HepG2 (cell line): ENCODE data around the gene NNAT. TPM values are rescaled to one million over a fixed set of nuclear protein-coding genes. Genes with fewer than 3 reads are reported as not detected.

Experiments
- ATF2 ChIP-seq: sonication (generic); formaldehyde crosslinking; IDR thresholded peaks from 2 replicates; pipeline ENCODE4 v1.4.0; 2020; ENCODE audit warnings: missing genetic modification reagents
- ATF7-NPFF ChIP-seq: sonication (generic); formaldehyde crosslinking; IDR thresholded peaks from 2 replicates; pipeline ENCODE4 v1.8.1; 2023; ENCODE audit warnings: mild to moderate bottlenecking, low read depth, missing genetic modification reagents, moderate library complexity
- CBX1 ChIP-seq: IDR thresholded peaks from one replicate; pipeline ENCODE4 v1.6.1; 2016; ENCODE audit warnings: antibody characterized with exemption, low read depth
- EED ChIP-seq: sonication (generic); formaldehyde crosslinking; IDR thresholded peaks from 2 replicates; pipeline ENCODE4 v1.5.0; 2020; ENCODE audit warnings: mild to moderate bottlenecking, missing genetic modification reagents
- ELF3 ChIP-seq: IDR thresholded peaks from 2 replicates; pipeline ENCODE4 v1.6.1; 2016; ENCODE audit warnings: missing genetic modification reagents, missing compliant biosample characterization
- GTF2F1 ChIP-seq: fragments of 150-350 bp; IDR thresholded peaks from 2 replicates; pipeline ENCODE4 v1.6.1; 2014; ENCODE audit warnings: low read length
- IRF2 ChIP-seq: IDR thresholded peaks from 2 replicates; pipeline ENCODE4 v1.6.1; 2018; ENCODE audit warnings: missing genetic modification reagents, missing compliant biosample characterization
- KLF11 ChIP-seq: IDR thresholded peaks from 2 replicates; pipeline ENCODE4 v1.6.1; 2016; ENCODE audit warnings: missing compliant biosample characterization
- KLF12 ChIP-seq: sonication (generic); formaldehyde crosslinking; IDR thresholded peaks from 2 replicates; pipeline ENCODE4 v1.4.0; 2020; ENCODE audit warnings: missing genetic modification reagents, borderline replicate concordance
- PAX8 ChIP-seq: sonication (generic); formaldehyde crosslinking; IDR thresholded peaks from 2 replicates; pipeline ENCODE4 v1.8.0; 2022; ENCODE audit warnings: mild to moderate bottlenecking, missing genetic modification reagents, borderline replicate concordance
- RBAK ChIP-seq: sonication (generic); formaldehyde crosslinking; IDR thresholded peaks from 2 replicates; pipeline ENCODE4 v1.5.1; 2020; ENCODE audit warnings: mild to moderate bottlenecking, missing genetic modification reagents
- REXO4 ChIP-seq: sonication (generic); formaldehyde crosslinking; IDR thresholded peaks from 2 replicates; pipeline ENCODE4 v1.8.0; 2022; ENCODE audit warnings: missing genetic modification reagents, mild to moderate bottlenecking, borderline replicate concordance
- SP140L ChIP-seq: sonication (generic); formaldehyde crosslinking; IDR thresholded peaks from 2 replicates; pipeline ENCODE4 v1.4.0; 2020; ENCODE audit warnings: missing genetic modification reagents, borderline replicate concordance
- THYN1 ChIP-seq: sonication (generic); formaldehyde crosslinking; IDR thresholded peaks from 2 replicates; pipeline ENCODE4 v1.8.1; 2023; ENCODE audit warnings: low read depth, mild to moderate bottlenecking, moderate library complexity, missing genetic modification reagents, borderline replicate concordance
- WIZ ChIP-seq: sonication (generic); formaldehyde crosslinking; IDR thresholded peaks from 2 replicates; pipeline ENCODE4 v1.5.1; 2020; ENCODE audit warnings: mild to moderate bottlenecking, missing genetic modification reagents
- ZFY ChIP-seq: sonication (generic); formaldehyde crosslinking; IDR thresholded peaks from 2 replicates; pipeline ENCODE4 v1.4.0; 2020; ENCODE audit warnings: missing genetic modification reagents
- ZIK1 ChIP-seq: sonication (generic); formaldehyde crosslinking; IDR thresholded peaks from 2 replicates; pipeline ENCODE4 v1.5.0; 2020; ENCODE audit warnings: mild to moderate bottlenecking, low read depth, missing genetic modification reagents, borderline replicate concordance
- ZNF260 ChIP-seq: sonication (generic); formaldehyde crosslinking; IDR thresholded peaks from 2 replicates; pipeline ENCODE4 v1.4.0; 2020; ENCODE audit warnings: missing genetic modification reagents, low read depth, mild to moderate bottlenecking, borderline replicate concordance
- ZNF276 ChIP-seq: sonication (generic); formaldehyde crosslinking; IDR thresholded peaks from 2 replicates; pipeline ENCODE4 v1.4.0; 2020; ENCODE audit warnings: mild to moderate bottlenecking, low read depth, missing genetic modification reagents
- ZNF292 ChIP-seq: sonication (generic); formaldehyde crosslinking; IDR thresholded peaks from 2 replicates; pipeline ENCODE4 v1.8.1; 2022; ENCODE audit warnings: mild to moderate bottlenecking, low read depth, missing genetic modification reagents, borderline replicate concordance
- ZNF496 ChIP-seq: sonication (generic); formaldehyde crosslinking; IDR thresholded peaks from 2 replicates; pipeline ENCODE4 v1.8.1; 2023; ENCODE audit warnings: mild to moderate bottlenecking, moderate library complexity, missing genetic modification reagents; ENCODE audit not compliant: insufficient replicate concordance
- ZNF780A ChIP-seq: sonication (generic); formaldehyde crosslinking; IDR thresholded peaks from 2 replicates; pipeline ENCODE4 v1.8.0; 2022; ENCODE audit warnings: mild to moderate bottlenecking, missing genetic modification reagents, moderate library complexity
- polyA plus RNA-seq, 8 experiments: library from polyadenylated mRNA; depleted of rRNA in 3 of 8; stranded (reverse) in 7 of 8; unstranded in 1 of 8; fragments of >200 nt; fragmentation: Illumina TruSeq in 4 of 8; extraction: Trizol in 4 of 8; gene quantifications; 2 replicates each; pipeline versions ENCODE4 v1.2.1 to v1.2.3, GENCODE V29; 2011 to 2016; ENCODE audit warnings: low read depth in 4 of 8, missing spikeins in 1 of 8, mixed read lengths in 1 of 8; ENCODE audit not compliant: insufficient read depth in 1 of 8
- total RNA-seq, 5 experiments: library from RNA; depleted of rRNA; stranded (reverse); fragments of >200 nt; fragmentation: Illumina TruSeq; extraction: Trizol; gene quantifications; 2 replicates each; pipeline ENCODE4 v1.2.3, GENCODE V29; 2016; ENCODE audit warnings: low read depth in 1 of 5
- TF ChIP-seq, protein P1 (sequence below): sonication (generic); formaldehyde crosslinking; IDR thresholded peaks from 2 replicates; pipeline ENCODE4 v1.4.0; 2020; ENCODE audit warnings: mild to moderate bottlenecking, missing genetic modification reagents, borderline replicate concordance

Gene NNAT
- total and polyA plus RNA-seq, 2 of the 13 experiments (the other 11 are each of a cell fraction or from before 2014, with no cell fraction given) = not detected

DNA sequence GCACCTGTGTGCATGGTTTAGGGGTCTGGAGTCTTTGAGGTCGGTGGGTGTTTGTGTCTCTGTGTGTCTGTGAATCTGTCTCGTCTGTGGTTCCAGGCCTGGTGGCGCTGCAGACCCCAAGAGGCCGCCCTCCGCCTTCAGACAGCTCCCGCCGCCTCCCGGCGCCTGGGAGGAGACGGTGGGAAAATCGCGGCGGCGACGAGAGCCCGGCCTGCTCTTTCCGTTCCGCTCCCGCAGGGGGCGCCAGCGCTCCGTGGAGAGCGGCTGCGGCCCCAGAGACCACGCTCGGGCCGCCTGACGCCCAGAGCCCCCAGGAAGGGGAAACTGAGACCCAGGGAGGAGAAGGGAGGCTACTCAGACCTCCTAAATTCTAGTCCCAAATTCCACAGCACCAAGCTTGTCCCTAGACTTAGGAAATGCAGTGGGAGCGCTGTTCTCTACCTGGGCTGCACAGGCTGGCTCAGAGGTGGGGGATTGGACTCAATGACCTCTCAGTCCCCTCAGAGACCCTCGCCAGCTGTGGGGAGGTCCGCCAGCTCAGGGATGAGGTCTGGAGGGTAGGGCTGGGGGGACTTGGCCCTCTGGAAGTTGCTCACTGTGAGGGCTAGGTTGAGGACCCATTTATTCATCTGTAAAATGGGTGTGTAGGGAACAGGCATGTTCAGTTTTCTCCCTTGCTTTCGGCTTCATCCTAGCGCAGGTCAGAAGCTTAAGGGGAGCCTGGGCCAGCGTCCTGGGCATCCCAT, 43.5 kb downstream of the NNAT start (continued):
- no peak for TF ChIP-seq THYN1
- TF ChIP-seq, protein P1, sequence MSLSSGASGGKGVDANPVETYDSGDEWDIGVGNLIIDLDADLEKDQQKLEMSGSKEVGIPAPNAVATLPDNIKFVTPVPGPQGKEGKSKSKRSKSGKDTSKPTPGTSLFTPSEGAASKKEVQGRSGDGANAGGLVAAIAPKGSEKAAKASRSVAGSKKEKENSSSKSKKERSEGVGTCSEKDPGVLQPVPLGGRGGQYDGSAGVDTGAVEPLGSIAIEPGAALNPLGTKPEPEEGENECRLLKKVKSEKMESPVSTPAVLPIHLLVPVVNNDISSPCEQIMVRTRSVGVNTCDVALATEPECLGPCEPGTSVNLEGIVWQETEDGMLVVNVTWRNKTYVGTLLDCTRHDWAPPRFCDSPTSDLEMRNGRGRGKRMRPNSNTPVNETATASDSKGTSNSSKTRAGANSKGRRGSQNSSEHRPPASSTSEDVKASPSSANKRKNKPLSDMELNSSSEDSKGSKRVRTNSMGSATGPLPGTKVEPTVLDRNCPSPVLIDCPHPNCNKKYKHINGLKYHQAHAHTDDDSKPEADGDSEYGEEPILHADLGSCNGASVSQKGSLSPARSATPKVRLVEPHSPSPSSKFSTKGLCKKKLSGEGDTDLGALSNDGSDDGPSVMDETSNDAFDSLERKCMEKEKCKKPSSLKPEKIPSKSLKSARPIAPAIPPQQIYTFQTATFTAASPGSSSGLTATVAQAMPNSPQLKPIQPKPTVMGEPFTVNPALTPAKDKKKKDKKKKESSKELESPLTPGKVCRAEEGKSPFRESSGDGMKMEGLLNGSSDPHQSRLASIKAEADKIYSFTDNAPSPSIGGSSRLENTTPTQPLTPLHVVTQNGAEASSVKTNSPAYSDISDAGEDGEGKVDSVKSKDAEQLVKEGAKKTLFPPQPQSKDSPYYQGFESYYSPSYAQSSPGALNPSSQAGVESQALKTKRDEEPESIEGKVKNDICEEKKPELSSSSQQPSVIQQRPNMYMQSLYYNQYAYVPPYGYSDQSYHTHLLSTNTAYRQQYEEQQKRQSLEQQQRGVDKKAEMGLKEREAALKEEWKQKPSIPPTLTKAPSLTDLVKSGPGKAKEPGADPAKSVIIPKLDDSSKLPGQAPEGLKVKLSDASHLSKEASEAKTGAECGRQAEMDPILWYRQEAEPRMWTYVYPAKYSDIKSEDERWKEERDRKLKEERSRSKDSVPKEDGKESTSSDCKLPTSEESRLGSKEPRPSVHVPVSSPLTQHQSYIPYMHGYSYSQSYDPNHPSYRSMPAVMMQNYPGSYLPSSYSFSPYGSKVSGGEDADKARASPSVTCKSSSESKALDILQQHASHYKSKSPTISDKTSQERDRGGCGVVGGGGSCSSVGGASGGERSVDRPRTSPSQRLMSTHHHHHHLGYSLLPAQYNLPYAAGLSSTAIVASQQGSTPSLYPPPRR (CRISPR knock-in tag) = no peak
- no peak for TF ChIP-seq SP140L
- no peak for TF ChIP-seq PAX8
- no peak for TF ChIP-seq ELF3 (CRISPR knock-in tag)
- 0 out of 2 replicates have a peak, but pooled peaks have one; percentile 53 for TF ChIP-seq ZNF276 (CRISPR knock-in tag)
- no peak for TF ChIP-seq EED (CRISPR knock-in tag)
- TF ChIP-seq REXO4 (CRISPR knock-in tag) = no peak
- TF ChIP-seq ATF2 = peak; percentile 42; the same call in 1 of the 2 replicates
- peak; percentile 70; the same call in 1 of the 2 replicates for TF ChIP-seq IRF2
- TF ChIP-seq KLF11 = no peak
- TF ChIP-seq GTF2F1 = no peak
- TF ChIP-seq ZNF260 (CRISPR knock-in tag) = no peak
- no peak for TF ChIP-seq CBX1
- TF ChIP-seq RBAK (CRISPR knock-in tag) = no peak
- TF ChIP-seq ATF7-NPFF = no peak
- no peak for TF ChIP-seq KLF12 (CRISPR knock-in tag)
- TF ChIP-seq ZFY (CRISPR knock-in tag) = no peak
- no peak for TF ChIP-seq ZNF496
- no peak for TF ChIP-seq ZNF292 (CRISPR knock-in tag)
- 0 out of 2 replicates have a peak, but pooled peaks have one; percentile 19 for TF ChIP-seq WIZ (CRISPR knock-in tag)
- no peak for TF ChIP-seq ZNF780A (CRISPR knock-in tag)
- no peak for TF ChIP-seq ZIK1 (CRISPR knock-in tag)
